Measurements from ENCODE around the gene SIRPG. TPM values are rescaled to one million over a fixed set of nuclear protein-coding genes. Genes with fewer than 3 reads are reported as not detected.
"Not testable (repeated sequence)": the region's sequence is repeated elsewhere in the genome, so short reads cannot be mapped to it uniquely, and the experiment has no call there.

The SIRPG gene
- total RNA-seq (2021), result 2.1 TPM in 2 replicates
- Bru-seq, nascent RNA, result percentile 22 among the genes with signal in this experiment
- BruChase-seq, experiment 1, labeled RNA remaining after a 2-hour chase, result percentile 10 among the genes with signal in this experiment
- percentile 24 among the genes with signal in this experiment for BruChase-seq, experiment 2, labeled RNA remaining after a 6-hour chase
- long read RNA-seq, partial matches to known transcripts, result 0 of 17 reads
- long read RNA-seq, other reads (novel, unspliced or antisense), result 13 of 17 reads

DNA sequence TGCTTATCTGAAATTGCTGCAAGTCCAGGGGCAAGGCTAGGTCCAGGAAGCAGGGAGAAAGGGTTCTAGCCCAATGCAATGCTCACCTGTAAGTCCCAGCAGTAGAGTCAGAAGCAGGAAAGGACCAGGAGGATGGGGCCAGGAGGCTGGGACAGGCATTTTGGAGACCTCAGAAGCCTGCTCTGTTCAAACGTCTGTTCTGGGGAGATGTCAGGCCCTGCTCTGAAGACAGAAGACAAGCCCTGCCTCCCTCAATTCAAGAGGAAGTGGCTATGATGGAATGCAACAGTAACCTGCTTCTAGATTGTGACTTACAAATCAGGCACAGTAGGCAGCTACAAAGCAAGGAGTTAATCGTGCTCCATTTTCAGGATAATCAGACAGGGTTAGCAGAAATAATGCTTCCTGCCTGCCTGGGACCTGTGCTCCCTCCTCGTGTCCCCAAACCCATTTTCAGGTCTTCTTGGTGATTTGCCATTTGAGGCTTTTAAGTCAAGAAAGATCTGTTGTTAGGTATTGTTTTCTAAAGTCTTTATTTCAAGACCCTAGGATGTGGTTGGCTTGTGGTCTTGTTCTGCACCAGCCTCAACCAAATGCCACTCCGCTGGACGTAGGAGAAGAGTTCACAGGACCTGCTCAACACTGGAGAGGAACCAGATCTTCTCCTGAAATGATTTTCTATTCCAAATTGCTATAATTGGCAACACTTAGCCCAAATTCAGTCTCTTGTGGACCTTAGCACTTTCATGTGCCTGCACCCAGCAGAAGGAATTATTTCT lies at the start of gene SIRPG:
Gene SIRPG, minus strand, starts transcription at position 224 of the 779 bp plus-strand sequence. Its CDS starts 65 bp downstream, at position 159.
- Histone ChIP-seq H3K4me2 (no peak within 1 kb of the TSS), H3K79me2 (ENCODE audit: low read depth) (no peaks in the 10 kb centered on the region), H3K36me3 (ENCODE audit: low read depth) (no peaks in the 10 kb centered on the region), H4K20me1 (ENCODE audit: insufficient read depth) (no peaks in the 10 kb centered on the region), H3K9me3 (ENCODE audit: insufficient read depth, low read depth) (peaks cover 10% of the 10 kb centered on the region), H3K27ac (no peak within 1 kb of the TSS), H3K4me1 (replicated peaks; ENCODE audit: insufficient read depth) (no peaks in the 10 kb centered on the region), H3F3A (ENCODE audit: insufficient read depth, low read depth) (no peaks in the 10 kb centered on the region), H3K9me2 (ENCODE audit: insufficient read depth) (no peaks in the 10 kb centered on the region), H3K4me3 (no peak within 1 kb of the TSS), H2AFZ (no peak within 1 kb of the TSS), H3K27me3 (ENCODE audit: insufficient read depth, low read depth) (no peaks in the 10 kb centered on the region)
- intact Hi-C loops (cut with micrococcal nuclease; ENCODE audit: unreplicated experiment), result no loop called here
- TF ChIP-seq EZH2 (IDR thresholded peaks at IDR 0.05; ENCODE audit: low read depth), result no peak
- TF ChIP-seq, protein P1, sequence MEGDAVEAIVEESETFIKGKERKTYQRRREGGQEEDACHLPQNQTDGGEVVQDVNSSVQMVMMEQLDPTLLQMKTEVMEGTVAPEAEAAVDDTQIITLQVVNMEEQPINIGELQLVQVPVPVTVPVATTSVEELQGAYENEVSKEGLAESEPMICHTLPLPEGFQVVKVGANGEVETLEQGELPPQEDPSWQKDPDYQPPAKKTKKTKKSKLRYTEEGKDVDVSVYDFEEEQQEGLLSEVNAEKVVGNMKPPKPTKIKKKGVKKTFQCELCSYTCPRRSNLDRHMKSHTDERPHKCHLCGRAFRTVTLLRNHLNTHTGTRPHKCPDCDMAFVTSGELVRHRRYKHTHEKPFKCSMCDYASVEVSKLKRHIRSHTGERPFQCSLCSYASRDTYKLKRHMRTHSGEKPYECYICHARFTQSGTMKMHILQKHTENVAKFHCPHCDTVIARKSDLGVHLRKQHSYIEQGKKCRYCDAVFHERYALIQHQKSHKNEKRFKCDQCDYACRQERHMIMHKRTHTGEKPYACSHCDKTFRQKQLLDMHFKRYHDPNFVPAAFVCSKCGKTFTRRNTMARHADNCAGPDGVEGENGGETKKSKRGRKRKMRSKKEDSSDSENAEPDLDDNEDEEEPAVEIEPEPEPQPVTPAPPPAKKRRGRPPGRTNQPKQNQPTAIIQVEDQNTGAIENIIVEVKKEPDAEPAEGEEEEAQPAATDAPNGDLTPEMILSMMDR (conservative IDR thresholded peaks at IDR 0.05), result no peak
- BruUV-seq (replicated peaks), result no TSS peak
- POLR2A ChIA-PET (ENCODE audit: unreplicated experiment), result interaction anchor here (0.6 kb wide), 1 partner anchor 173 kb away, joined by 3 read pairs; no protein-coding TSS in a partner anchor
- CTCF ChIA-PET, result no interaction called here
- no peak for DNase-seq

DNA sequence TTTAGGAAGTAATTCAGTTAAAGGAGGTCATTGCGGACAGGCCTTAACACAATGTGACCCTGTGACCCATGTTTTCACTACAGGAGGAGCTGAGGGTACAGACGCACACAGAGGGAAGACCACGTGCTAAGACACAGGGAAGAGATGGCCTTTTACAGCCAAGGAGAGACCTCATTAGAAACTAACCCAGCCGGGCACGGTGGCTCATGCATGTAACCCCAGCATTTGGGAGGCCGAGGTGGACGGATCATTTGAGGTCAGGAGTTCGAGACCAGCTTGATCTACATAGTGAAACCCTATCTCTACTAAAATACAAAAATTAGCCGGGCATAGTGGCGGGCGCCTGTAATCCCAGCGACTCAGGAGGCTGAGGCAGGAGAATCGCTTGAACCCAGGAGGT lies 49.3 kb upstream of the SIRPG start:
- H4K20me1 ChIP-seq (ENCODE audit: insufficient read depth); intact Hi-C loops (cut with micrococcal nuclease; ENCODE audit: unreplicated experiment); H2AFZ ChIP-seq; H3K4me2 ChIP-seq; H3K9me2 ChIP-seq (ENCODE audit: insufficient read depth); H3K79me2 ChIP-seq (ENCODE audit: low read depth); H3K4me1 ChIP-seq (replicated peaks; ENCODE audit: insufficient read depth); H3K27me3 ChIP-seq (ENCODE audit: insufficient read depth, low read depth); H3F3A ChIP-seq (ENCODE audit: insufficient read depth, low read depth); DNase-seq; H3K4me3 ChIP-seq; H3K9me3 ChIP-seq (ENCODE audit: insufficient read depth, low read depth); H3K27ac ChIP-seq; BruUV-seq (replicated peaks); CTCF ChIA-PET: not testable (repeated sequence)
- POLR2A ChIA-PET (ENCODE audit: unreplicated experiment), result interaction anchor here (0.7 kb wide), 1 partner anchor 88 kb away, joined by 3 read pairs; no protein-coding TSS in a partner anchor
- peaks cover 15% of the 10 kb centered on the region; the same call in 1 of the 2 replicates for H3K36me3 ChIP-seq (ENCODE audit: low read depth)

DNA sequence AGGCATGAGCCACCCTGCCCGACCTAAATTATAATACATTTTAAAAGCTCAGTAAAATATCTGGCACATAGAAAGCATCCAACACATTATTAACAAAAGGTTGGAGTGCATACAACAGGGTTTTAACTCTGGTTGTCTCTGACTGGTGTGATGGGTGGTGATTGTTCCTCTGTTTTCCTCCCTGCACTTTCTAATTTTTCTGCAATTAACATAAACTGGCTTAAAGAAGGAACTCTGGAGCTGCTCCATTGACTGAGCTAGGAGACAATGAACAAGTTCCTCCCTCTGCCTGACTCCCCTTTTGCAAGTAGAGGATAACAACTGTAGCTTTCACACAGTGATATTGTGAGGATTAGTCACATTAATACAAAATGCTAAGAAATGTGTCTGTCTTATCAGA lies 48.5 kb upstream of the SIRPG start:
- no peak overlapping the region for H2AFZ ChIP-seq
- no TSS peak for BruUV-seq (replicated peaks)
- no peaks in the 10 kb centered on the region for H3K9me2 ChIP-seq (ENCODE audit: insufficient read depth)
- no peaks in the 10 kb centered on the region for H3K27me3 ChIP-seq (ENCODE audit: insufficient read depth, low read depth)
- H3K4me2 ChIP-seq, result no peak overlapping the region
- no peak overlapping the region for H3K27ac ChIP-seq
- H3K36me3 ChIP-seq (ENCODE audit: low read depth), result peaks cover 15% of the 10 kb centered on the region; the same call in 1 of the 2 replicates
- ChIA-PET POLR2A (ENCODE audit: unreplicated experiment) (interaction anchor here (0.7 kb wide), 1 partner anchor 87 kb away, joined by 3 read pairs; no protein-coding TSS in a partner anchor), CTCF (no interaction called here)
- H3K4me1 ChIP-seq (replicated peaks; ENCODE audit: insufficient read depth), result peaks cover 3% of the 10 kb centered on the region; the same call in 1 of the 2 replicates
- DNase-seq, result no peak
- H4K20me1 ChIP-seq (ENCODE audit: insufficient read depth), result no peaks in the 10 kb centered on the region
- no peak overlapping the region for H3K4me3 ChIP-seq
- peaks cover 7% of the 10 kb centered on the region; the same call in 1 of the 2 replicates for H3K79me2 ChIP-seq (ENCODE audit: low read depth)
- TF ChIP-seq EZH2 (IDR thresholded peaks at IDR 0.05; ENCODE audit: low read depth), result no peak
- TF ChIP-seq, protein P1 (conservative IDR thresholded peaks at IDR 0.05), result no peak
- H3K9me3 ChIP-seq (ENCODE audit: insufficient read depth, low read depth), result 0 out of 2 replicates have a peak, but pooled peaks cover 9% of the 10 kb centered on the region
- H3F3A ChIP-seq (ENCODE audit: insufficient read depth, low read depth), result no peaks in the 10 kb centered on the region; the same call in 1 of the 2 replicates
- intact Hi-C loops (cut with micrococcal nuclease; ENCODE audit: unreplicated experiment), result no loop called here

Data from PC-9 (cell line).